ENCODE results near the gene BHLHE40. TPM values are rescaled to one million over a fixed set of nuclear protein-coding genes. Genes with fewer than 3 reads are reported as not detected.

BHLHE40 gene
- total and polyA plus RNA-seq, 2 of the 13 experiments (the other 11 are each of a cell fraction or from before 2014, with no cell fraction given) = 1.8 to 51.0 TPM

- no peak overlapping the region for H3K4me3 ChIP-seq (replicated peaks in 1 of 3; ENCODE audit: insufficient read depth in 1 of 3, low read depth in 2 of 3, low read length in 3 of 3)
- CTCF ChIA-PET (ENCODE audit: low intra/inter-chr PET ratio, low total read pairs) = no interaction called here
- no peak for TF ChIP-seq ZBTB20 (CRISPR knock-in tag; IDR thresholded peaks at IDR 0.05; ENCODE audit: borderline replicate concordance, low read depth)
- TF ChIP-seq, protein P1, sequence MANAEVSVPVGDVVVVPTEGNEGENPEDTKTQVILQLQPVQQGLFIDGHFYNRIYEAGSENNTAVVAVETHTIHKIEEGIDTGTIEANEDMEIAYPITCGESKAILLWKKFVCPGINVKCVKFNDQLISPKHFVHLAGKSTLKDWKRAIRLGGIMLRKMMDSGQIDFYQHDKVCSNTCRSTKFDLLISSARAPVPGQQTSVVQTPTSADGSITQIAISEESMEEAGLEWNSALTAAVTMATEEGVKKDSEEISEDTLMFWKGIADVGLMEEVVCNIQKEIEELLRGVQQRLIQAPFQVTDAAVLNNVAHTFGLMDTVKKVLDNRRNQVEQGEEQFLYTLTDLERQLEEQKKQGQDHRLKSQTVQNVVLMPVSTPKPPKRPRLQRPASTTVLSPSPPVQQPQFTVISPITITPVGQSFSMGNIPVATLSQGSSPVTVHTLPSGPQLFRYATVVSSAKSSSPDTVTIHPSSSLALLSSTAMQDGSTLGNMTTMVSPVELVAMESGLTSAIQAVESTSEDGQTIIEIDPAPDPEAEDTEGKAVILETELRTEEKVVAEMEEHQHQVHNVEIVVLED (CRISPR knock-in tag; IDR thresholded peaks at IDR 0.05; ENCODE audit: borderline replicate concordance) = no peak
- TF ChIP-seq, protein P2, sequence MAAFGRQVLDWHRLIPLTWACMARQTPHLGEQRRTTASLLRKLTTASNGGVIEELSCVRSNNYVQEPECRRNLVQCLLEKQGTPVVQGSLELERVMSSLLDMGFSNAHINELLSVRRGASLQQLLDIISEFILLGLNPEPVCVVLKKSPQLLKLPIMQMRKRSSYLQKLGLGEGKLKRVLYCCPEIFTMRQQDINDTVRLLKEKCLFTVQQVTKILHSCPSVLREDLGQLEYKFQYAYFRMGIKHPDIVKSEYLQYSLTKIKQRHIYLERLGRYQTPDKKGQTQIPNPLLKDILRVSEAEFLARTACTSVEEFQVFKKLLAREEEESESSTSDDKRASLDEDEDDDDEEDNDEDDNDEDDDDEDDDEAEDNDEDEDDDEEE (CRISPR knock-in tag; IDR thresholded peaks at IDR 0.05) = no peak
These were observed 30.4 kb downstream of the BHLHE40 start for GRCh38 chr3:5009506-5010109.

DNA sequence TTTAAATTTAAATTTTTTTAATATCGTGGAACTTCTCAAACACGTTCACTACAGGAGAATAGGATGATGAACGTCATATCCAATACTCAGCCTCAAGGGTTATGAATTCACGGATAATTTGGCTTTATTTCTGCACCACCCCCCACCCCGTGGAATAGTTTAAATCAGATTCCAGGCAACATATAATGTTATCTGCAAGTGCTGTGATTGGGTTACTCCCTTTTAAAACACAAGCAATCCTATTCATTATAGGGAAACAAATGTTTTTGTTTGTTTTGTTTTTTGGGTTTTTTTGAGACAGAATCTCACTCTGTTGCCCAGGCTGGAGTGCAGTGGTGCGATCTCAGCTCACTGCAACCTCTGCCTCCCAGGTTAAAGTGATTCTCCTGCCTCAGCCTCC lies 30.9 kb downstream of the BHLHE40 start:
- DNase-seq (ENCODE audit: low spot score) = no peak
- Histone ChIP-seq H3K79me2 (ENCODE audit: insufficient read depth, low read length) (no peaks in the 10 kb centered on the region), H3K27me3 (ENCODE audit: control insufficient read depth in 1 of 2, insufficient read depth in 2 of 2, low read length in 2 of 2) (peaks cover 3 to 39% of the 10 kb centered on the region in 2 experiments; a peak in 4 of 5 replicates), H3K4me2 (ENCODE audit: low read depth, low read length) (no peak overlapping the region), H3K4me1 (ENCODE audit: insufficient read depth, low read length) (peaks cover 50% of the 10 kb centered on the region), H3K36me3 (replicated peaks in 1 of 2; ENCODE audit: control insufficient read depth in 1 of 2, insufficient read depth in 2 of 2, low read length in 2 of 2) (no peaks in the 10 kb centered on the region), H3K4me3 (replicated peaks in 1 of 3; ENCODE audit: insufficient read depth in 1 of 3, low read depth in 2 of 3, low read length in 3 of 3) (no peak overlapping the region), H3K9ac (ENCODE audit: insufficient read depth, low read depth, low read length) (no peak overlapping the region), H3K27ac (ENCODE audit: extremely low read length, insufficient read depth, low read length) (no peak overlapping the region), H2AFZ (ENCODE audit: low read length) (no peak overlapping the region), H3K9me3 (ENCODE audit: low read length) (no peaks in the 10 kb centered on the region), H4K20me1 (ENCODE audit: insufficient read depth, low read length) (no peaks in the 10 kb centered on the region)
- in situ Hi-C loops (cut with HindIII; ENCODE audit: extremely low pct_ligation_motif_present, low pct_unique_long_range_greater_than_20kb) = no loop called here
- CTCF ChIA-PET (ENCODE audit: low intra/inter-chr PET ratio, low total read pairs) = no interaction called here
- ATAC-seq = no peak
- FAIRE-seq = no peak
- no TSS peak for BruUV-seq (replicated peaks)
- POLR2A ChIA-PET = no interaction called here
- WGBS (ENCODE audit: low lambda C conversion rate) = 50% methylated on average over 6 of the region's 6 CpGs
- intact Hi-C loops (cut with micrococcal nuclease; ENCODE audit: unreplicated experiment) = no loop called here
- TF ChIP-seq GLI4 (CRISPR knock-in tag; IDR thresholded peaks at IDR 0.05; ENCODE audit: borderline replicate concordance) (no peak), ZNF354B (CRISPR knock-in tag; IDR thresholded peaks at IDR 0.05) (no peak), ZNF225 (CRISPR knock-in tag; IDR thresholded peaks at IDR 0.05) (no peak), ATF4 (CRISPR knock-in tag; IDR thresholded peaks at IDR 0.05) (no peak), ZNF816 (CRISPR knock-in tag; IDR thresholded peaks at IDR 0.05; ENCODE audit: borderline replicate concordance) (no peak), CHD2 (IDR thresholded peaks at IDR 0.05; ENCODE audit: low read depth, low read length) (no peak), PRDM4 (CRISPR knock-in tag; IDR thresholded peaks at IDR 0.05; ENCODE audit: borderline replicate concordance) (no peak), XBP1 (CRISPR knock-in tag; IDR thresholded peaks at IDR 0.05) (no peak), POLR2AphosphoS5 (IDR thresholded peaks at IDR 0.05; ENCODE audit: low read depth, low read length) (no peak)

More at GRCh38 chr3:5009506-5010109, 30.4 kb downstream of the BHLHE40 start:
- H3K27ac ChIP-seq (ENCODE audit: extremely low read length, insufficient read depth, low read length) = no peak overlapping the region
- no peaks in the 10 kb centered on the region for H3K36me3 ChIP-seq (replicated peaks in 1 of 2; ENCODE audit: control insufficient read depth in 1 of 2, insufficient read depth in 2 of 2, low read length in 2 of 2)
- in situ Hi-C loops (cut with HindIII; ENCODE audit: extremely low pct_ligation_motif_present, low pct_unique_long_range_greater_than_20kb) (no loop called here), intact Hi-C loops (cut with micrococcal nuclease; ENCODE audit: unreplicated experiment) (no loop called here)
- no peak overlapping the region for H3K9ac ChIP-seq (ENCODE audit: insufficient read depth, low read depth, low read length)
- H3K27me3 ChIP-seq (ENCODE audit: control insufficient read depth in 1 of 2, insufficient read depth in 2 of 2, low read length in 2 of 2) = peaks cover 3 to 43% of the 10 kb centered on the region in 2 experiments; a peak in 4 of 5 replicates
- peaks cover 50% of the 10 kb centered on the region for H3K4me1 ChIP-seq (ENCODE audit: insufficient read depth, low read length)
- H3K9me3 ChIP-seq (ENCODE audit: low read length) = no peaks in the 10 kb centered on the region
- no peak for DNase-seq (ENCODE audit: low spot score)
- POLR2A ChIA-PET = no interaction called here
- H3K4me2 ChIP-seq (ENCODE audit: low read depth, low read length) = no peak overlapping the region
- no peak overlapping the region for H2AFZ ChIP-seq (ENCODE audit: low read length)
- H4K20me1 ChIP-seq (ENCODE audit: insufficient read depth, low read length) = no peaks in the 10 kb centered on the region
- 46% methylated on average over 7 of the region's 12 CpGs for WGBS (ENCODE audit: low lambda C conversion rate)
- H3K79me2 ChIP-seq (ENCODE audit: insufficient read depth, low read length) = no peaks in the 10 kb centered on the region
- no peak for ATAC-seq
- no TSS peak for BruUV-seq (replicated peaks)
- no peak for FAIRE-seq
